HG02870 (cell line): Measurements from ENCODE around the gene HOGA1.

ENCODE experiments used
- ATAC-seq: cut with Tn5 transposase; IDR thresholded peaks from one replicate; pipeline ENCODE4 v1.9.1; 2021; ENCODE audit warnings: mild to moderate bottlenecking, moderate library complexity; ENCODE audit not compliant: unreplicated experiment

HOGA1 gene

GRCh38 chr10:97584060-97584797 lies at the start of gene HOGA1:
Gene HOGA1, plus strand, starts transcription at chr10:97584389. Its CDS starts 315 bp downstream, at chr10:97584704.
- ATAC-seq: no peak

- ATAC-seq: no peak
Measured at GRCh38 chr10:97534746-97535367, 49.3 kb upstream of the HOGA1 start.

GRCh38 chr10:97537186-97537869 lies 46.9 kb upstream of the HOGA1 start:
- ATAC-seq: no peak

- no peak for ATAC-seq
Measured at GRCh38 chr10:97538411-97538810, 45.8 kb upstream of the HOGA1 start.

GRCh38 chr10:97538839-97539238 lies 45.4 kb upstream of the HOGA1 start:
- ATAC-seq: no peak

- no peak for ATAC-seq
Measured at GRCh38 chr10:97539523-97540200, 44.5 kb upstream of the HOGA1 start.

- ATAC-seq: no peak
Measured at GRCh38 chr10:97540669-97541500, 43.3 kb upstream of the HOGA1 start.

- ATAC-seq: no peak
Measured at GRCh38 chr10:97542169-97543024, 41.8 kb upstream of the HOGA1 start.

- ATAC-seq: no peak
Measured at GRCh38 chr10:97543025-97543546, 41.1 kb upstream of the HOGA1 start.

GRCh38 chr10:97546456-97547270 lies 37.5 kb upstream of the HOGA1 start:
- no peak for ATAC-seq

GRCh38 chr10:97547271-97547600 lies 37.0 kb upstream of the HOGA1 start:
- ATAC-seq: no peak

- ATAC-seq: no peak
Measured at GRCh38 chr10:97547962-97548361, 36.2 kb upstream of the HOGA1 start.

- no peak for ATAC-seq
Measured at GRCh38 chr10:97548828-97549455, 35.2 kb upstream of the HOGA1 start.

- no peak for ATAC-seq
Measured at GRCh38 chr10:97549587-97550322, 34.4 kb upstream of the HOGA1 start.

- no peak for ATAC-seq
Measured at GRCh38 chr10:97550336-97551149, 33.6 kb upstream of the HOGA1 start.

GRCh38 chr10:97551271-97551670 lies 32.9 kb upstream of the HOGA1 start:
- ATAC-seq: no peak

GRCh38 chr10:97553575-97554031 lies 30.6 kb upstream of the HOGA1 start:
- peak; percentile 70 for ATAC-seq
